HG02938 (cell line): Measurements from ENCODE around the gene THEMIS.
"Not testable (repeated sequence)": the region's sequence is repeated elsewhere in the genome, so short reads cannot be mapped to it uniquely, and the experiment has no call there.

Source experiments
- ATAC-seq: cut with Tn5 transposase; IDR thresholded peaks from one replicate; pipeline ENCODE4 v1.9.1; 2021; ENCODE audit warnings: mild to moderate bottlenecking, moderate library complexity; ENCODE audit not compliant: unreplicated experiment

The THEMIS gene

DNA sequence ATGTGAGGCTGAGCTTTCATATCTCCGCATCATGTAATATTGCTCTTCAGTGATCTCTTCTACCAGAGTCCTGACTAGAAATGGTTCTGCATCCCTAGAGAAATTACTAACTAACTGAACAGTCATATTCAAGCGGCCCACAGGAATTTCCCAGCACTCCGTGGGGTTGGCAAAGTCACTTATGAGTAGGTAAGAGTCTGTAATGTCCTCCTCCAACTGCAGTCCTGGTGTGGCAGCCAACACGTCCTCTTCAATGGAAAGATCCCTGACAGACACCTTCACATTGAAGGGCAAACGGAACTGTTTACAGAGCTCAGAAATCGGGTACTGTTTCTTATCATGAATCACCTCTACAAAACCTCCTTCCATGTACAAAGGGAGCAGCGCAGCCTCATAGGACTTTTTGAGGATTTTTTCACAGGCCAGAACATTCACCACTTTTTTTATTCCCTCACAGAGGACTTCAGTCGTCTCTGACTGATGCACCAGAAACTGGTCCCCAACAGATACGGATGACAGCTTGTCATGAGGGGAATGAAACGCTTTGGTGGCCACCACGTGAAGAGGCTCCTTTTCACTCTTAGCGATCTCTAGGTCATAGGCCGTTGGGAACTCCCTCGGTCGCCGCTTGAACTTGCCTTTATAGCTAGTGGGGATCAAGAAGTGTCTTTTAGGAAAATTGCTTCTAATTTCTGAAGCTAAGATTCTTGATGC is 87.7 kb downstream of the THEMIS start:
- ATAC-seq: no peak

DNA sequence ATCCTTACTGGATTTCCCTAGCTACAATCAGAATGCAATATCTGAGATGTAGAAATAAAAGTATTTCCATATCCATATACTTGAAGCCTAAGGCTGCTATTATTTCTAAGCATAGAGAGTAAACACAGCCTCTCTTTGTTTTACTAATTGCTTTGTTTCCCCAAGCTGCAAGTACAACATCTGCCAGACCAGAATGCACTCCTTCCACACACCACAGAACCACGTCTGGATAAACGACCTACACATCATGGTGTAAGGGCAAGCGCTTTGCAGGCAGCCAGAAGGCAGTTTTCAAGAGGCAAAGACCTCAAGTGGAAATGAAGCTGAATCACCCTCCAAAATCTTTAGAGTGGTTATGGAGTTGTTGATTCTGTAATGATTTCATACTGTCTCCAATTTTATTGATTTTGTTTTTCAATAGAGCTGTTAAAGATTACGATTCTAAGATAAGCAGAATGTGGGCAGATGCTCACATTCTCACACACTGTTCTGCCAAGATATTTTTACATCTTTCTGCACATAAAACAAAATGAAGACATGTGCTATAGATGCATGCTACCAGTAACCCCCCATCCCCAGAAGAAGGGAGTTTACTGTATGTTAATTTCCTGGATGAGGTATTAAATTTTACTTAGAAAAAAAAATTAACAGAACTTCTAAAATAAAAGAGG is 88.8 kb downstream of the THEMIS start:
- no peak for ATAC-seq

DNA sequence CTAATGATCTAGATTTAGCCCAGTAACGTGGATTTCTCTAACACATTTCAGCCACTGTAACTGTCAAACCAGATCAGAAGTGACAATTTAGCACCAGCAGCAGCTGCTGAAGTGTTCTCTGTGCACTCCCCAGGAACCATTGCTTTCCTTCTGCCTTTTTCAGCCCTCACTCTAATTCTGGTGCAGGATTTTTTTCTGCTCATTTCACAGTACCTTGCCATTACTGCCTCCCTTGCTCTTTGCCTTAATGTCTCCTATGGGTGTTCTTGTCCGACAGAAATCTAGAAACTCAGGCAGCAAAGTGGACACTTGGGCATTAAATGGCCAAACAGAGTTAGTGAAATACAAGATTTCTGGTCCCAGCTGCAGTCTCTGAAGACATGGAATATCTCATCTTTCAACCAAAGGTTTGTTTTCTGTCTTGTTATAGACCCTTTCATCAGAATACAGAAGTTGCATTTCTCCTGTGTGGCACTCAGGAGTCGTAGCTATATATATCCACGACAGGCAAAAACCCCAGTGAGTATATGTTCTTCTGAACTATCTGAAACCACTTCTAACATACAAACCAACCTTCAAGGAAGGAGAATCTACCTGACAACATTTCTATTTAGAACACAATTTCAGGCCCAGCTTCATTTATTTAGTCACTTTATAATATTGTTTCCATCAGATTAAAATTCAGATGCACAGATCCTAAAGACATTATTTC is 92.9 kb downstream of the THEMIS start:
- no peak for ATAC-seq

DNA sequence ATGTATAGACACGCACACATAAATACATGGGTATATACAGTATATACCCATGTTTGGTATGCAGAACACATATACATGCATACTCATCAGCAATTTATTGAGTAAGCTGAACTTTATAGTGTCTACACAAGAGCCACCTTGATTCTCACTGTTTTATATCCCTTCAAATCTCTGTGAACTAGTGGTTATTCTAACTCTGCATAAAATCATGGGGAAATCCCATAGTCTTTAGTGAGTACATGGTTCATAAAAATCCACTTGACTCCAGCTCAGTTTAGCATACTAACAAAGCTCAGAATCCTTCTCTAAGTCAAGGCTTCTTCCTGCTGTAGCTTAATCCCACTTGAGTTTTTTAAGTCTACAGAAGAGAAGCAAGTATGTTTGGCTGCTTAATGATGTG is 104.1 kb downstream of the THEMIS start:
- no peak for ATAC-seq

DNA sequence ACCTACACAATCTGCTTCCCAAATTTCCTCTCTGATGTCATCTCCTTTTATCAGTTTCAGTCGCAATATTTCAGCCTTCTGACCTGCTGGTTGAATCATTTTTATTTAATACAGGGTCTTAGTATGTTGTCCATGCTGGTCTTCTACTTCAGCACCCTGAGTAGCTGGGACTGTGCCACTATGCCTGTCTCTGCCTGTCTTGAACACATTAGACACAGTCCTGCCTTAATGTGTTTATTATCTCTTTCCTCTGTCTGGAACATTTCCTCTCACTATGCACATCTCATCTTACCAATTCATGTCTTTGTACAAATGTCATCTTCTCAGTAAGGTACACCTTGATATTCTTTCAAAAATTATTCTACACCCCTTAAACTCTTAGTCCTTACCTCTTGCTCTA is 106.5 kb downstream of the THEMIS start:
- no peak for ATAC-seq

DNA sequence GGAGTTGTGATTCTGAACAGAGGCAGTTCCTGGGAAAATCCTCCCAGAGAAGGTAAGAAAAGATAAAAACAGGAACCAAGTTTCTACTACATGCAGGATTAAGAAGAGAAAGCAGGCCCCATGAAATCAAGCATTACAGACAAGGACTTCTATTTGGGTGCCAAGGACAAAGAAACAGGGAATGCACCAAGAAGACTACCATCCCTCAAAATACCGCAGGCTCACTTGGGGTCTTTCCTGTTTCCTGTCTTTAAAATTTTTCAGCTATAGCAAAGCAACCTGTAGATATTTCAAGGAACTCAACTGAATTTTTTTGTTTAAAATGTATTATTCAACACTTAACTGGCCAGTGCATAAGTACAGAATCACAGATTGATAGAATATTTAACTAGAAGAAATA is 107.5 kb downstream of the THEMIS start:
- ATAC-seq: no peak

DNA sequence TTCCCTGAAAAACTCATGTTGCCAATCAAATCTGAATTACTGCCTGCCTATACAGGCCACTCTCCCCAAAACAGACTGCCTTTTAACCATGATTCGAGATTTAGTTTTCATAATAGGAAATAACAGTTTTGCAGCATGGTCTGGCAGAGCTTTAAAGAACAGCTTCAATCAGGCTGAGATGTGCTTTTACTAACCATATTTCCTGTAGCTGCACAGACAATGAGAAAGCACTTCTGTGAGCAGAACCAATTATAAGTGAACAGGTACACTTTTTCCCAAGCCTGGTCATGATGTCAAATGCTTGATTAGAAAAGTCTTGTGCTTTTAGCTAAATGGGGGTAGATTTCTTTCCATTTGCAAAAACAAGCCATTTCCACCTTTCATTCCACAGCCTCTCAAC is 108.2 kb downstream of the THEMIS start:
- no peak for ATAC-seq

DNA sequence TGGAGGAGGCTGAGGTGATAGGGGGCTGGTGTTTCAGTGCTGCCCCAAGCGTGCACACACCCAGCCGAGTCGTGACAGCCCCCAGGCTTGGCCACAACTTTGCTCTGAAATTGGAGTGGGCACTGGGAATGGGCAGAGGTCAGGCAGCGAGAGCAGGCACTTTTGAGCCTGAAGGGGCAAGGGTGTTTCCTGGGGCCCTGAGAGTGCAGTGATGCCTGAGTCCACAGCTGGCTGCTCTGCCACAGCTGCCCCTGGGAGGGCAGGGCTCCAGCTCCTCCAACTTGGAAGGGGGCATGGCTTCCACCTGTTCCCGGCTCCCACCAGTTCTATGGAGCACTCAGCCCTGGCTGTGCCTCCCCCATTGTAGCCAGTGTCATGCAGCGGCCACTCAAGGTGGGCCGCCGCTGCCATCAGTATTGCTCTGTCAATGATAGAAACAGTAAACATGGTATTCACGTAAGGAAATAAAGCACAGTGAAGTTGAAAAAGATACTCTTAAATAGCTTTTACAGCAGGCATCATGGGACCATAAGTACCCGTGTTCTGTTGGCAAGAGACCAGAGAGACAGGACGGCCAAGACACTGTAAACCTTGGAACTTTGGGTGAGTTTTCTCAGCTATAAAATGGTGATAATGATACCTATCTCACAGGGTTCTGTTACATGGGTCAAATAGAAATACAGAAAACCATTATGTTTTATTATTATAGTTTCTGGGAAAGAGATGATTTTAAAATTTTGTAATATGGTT is 108.9 kb downstream of the THEMIS start:
- ATAC-seq: no peak

DNA sequence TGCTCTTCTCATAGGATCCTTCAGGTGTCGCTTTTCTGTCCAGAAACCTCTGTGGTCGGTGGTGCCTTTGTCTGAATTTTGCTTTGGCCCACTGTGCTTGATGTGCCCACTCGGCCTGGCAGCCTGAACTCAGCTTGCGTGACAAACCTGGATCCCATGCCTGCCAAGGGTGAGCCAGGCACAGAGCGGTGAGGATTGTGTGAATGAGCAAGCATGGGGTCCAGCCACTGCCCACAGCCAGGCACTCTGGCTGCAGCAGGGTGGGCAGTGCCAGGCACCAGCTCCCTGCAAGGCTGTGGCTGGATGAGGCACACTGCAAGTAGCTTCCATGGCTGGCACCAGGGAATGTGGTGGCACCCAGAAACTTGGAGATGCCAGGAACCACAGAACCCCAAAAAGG is 110.3 kb downstream of the THEMIS start:
- ATAC-seq: no peak

DNA sequence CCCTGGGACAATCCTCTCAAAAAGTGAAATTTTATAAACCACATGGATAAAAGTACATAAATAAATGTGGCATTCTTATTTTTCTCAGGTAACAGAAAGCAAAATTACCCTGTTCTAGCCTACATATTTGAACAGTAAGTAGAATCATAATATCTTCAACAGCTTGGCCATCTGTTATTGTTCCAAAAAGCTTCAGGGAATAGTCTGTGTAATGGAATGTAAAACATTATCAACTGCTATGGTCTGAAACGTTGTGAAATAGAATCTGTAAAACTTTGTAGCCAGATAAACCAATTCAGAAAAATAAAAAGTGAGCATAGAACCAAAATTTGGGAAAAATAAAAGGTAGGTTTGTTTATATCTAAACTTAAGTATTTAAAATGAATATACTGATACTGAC is 114.7 kb downstream of the THEMIS start:
- ATAC-seq: no peak

DNA sequence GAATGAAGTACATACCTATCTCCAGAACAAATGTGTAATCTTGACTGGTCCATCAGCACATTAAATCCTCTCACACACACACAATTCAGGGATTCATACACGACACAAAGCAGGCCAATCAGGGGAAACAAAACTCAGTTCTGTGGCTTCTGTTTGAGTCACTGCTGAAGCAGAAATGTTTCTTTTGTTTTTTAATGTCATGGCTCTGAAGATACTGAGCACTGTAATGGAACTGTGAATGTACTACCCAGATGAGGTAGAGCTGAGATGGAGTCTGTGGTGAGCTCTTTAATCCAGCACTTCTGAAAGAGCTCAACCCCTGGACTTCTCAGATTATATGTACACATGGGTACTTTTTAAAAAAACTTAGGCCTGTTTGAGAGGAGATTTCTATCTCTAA is 116.4 kb downstream of the THEMIS start:
- ATAC-seq: no peak

DNA sequence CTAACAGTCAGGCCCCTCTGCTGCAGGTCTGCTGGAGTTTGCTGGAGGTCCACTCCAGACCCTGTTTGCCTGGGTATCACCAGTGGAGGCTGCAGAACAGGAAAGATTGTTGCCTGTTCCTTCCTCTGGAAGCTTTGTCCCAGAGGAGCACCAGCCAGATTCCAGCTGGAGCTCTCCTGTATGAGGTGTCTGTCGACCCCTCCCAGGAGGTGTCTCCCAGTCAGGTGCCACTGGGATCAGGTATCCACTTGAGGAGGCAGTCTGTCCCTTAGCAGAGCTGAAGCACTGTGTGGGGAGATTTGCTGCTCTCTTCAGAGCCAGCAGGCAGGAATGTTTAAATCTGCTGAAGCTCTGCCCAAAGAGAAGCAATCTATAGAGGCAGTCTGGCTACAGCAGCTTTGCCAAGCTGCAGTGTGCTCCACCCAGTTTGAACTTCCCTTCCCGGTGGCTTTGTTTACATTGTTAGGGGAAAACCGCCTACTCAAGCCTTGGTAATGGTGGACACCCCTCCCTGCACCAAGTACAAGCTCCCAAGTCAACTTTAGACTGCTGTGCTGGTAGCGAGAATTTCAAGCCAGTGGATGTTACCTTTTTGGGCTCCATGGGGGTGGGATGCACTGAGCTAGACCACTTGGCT is 119.1 kb downstream of the THEMIS start:
- ATAC-seq: not testable (repeated sequence)

DNA sequence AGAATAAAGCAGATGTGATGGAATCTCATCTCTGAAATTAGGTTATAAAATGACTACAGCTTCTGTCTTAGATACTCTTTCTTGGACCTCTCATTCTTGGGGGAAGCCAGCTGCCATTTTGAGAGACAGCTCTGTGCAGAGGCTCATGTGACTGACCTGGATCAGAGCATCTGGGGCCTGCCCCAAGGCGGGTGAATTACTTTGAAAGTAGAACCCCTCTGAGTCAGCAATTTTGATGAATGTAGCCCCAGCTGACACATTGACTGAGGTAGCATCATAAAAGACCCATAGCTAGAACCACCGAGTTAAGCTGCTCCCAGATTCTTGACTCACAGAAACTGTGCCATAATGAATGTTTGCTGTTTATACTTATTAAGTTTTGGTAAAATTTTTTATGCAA is 124.5 kb downstream of the THEMIS start:
- no peak for ATAC-seq

DNA sequence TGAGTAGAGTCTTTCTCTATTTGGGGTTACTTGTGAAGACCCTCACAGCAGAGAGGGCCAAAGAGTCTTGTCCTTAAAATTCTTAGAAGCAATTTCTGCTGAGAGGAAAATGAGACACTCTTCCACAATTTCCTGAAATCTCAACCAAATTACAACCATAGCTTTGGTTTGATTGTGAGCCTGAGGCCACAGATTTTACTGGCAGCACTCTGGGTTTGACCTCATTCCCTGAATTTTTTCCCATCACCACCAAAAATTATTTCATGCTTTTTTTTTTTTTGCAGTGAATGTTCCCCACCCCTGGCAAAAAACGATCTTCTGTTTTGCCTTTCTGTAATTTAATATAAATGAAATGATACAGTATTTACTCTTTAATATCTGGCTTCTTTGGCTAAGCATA is 125.5 kb downstream of the THEMIS start:
- no peak for ATAC-seq

DNA sequence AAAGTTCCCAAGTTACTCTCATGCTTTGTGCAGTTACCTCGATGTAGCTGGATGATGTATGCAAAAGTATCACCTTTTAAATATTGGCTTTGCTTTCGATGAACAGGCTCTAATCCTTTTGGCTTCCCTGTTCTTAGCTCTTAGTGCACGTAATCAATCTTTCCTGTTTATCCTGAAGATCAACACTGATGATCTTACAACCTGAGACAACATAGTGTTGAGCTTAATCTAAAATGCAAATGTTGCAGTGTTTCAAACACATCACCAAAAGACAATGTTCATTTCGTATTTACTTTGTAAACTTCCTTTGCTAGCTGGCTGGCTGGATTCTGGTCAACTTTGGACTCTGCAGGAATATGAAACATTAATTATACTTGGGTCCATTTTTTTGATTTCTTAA is 132.1 kb downstream of the THEMIS start:
- no peak for ATAC-seq

DNA sequence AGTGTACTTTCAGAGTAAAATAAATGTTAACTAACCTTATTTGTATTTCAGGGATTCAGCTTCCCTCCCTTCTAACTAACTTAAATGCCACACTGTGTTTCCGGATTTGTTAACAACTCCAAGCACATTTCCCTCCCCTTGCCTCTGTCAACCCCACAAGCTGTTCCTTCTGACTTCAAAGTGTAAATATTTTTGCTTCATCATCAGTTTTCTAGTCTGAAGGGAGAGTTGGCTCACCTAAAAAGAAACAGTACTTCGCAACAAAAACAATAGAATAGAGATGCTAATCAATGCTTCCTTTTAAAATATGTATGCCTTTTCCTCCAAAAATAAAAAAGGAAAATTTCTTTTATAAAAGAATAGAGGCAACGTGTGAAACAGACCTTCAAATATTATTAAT is 132.6 kb downstream of the THEMIS start:
- no peak for ATAC-seq

DNA sequence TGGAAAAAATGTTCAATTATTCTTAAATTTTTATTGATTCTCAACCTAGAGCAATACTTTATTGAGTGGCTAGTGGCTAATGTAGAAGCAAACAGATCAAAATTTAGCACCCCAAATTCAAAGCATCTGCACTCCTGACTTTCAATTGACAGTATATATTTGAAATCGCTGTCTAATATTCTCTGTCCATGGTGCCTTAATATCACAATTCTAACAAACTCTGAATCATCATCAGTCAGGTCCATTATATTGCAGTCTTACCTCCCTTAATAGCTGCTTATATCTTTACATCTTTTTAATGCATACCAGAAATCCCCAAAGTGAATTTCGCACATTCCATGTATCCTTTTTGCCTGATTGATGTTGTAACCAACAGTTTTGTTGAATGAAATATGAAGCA is 134.9 kb downstream of the THEMIS start:
- ATAC-seq: no peak

DNA sequence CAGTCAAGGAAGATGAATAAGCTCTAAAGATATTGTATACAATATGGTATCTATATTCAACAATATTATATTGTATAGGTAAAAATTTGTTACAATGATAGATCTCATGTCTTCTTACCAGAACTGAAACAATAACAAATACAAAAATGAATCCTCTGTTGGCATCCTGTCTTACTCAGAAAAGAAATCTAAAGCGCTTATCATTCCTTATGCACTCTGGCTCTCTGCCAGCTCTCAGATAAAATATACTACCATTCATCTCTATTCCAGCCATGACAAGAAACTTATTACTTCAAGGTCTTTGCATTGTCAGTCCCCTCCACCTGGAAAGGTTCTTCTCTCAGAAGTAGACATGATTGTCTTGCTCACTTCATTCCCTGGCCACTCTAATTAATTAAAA is 138.6 kb downstream of the THEMIS start:
- ATAC-seq: no peak

DNA sequence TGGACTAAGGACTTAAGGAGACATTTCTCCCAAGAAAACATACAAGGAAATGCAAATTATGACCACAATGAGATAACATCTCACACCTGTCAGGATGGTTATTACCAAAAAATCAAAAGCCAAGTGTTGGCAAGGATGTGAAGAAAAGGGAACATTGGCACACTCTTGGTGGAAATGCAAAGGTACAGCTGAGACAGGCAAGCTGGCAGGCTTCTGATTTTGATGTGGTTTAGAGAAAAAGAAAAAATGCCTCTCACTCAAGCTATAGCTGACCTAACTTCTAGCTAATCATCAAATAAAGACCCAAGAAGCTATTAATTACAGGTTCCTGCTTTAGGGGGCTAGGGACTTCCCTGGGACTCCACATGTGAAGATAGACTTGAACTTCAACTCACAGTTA is 139.8 kb downstream of the THEMIS start:
- no peak for ATAC-seq

DNA sequence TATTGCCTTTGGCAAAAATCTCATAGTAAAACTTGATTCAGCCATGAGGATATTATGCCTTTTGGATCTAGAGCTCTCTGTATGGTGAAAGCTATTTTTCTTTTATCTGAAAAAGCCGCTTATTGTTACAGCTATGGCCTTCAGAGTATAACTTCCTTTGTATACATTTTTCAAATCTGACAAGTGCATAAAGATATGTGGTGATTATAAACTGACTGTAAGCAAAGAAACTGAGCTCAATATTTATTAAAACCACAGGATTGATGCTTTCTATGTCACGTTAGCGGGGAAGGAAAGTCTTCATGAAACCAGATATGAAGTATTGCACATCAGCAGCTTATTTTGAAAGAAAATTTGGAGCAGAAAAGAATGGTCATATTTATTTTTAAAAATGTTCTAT is 151.8 kb downstream of the THEMIS start:
- ATAC-seq: no peak

DNA sequence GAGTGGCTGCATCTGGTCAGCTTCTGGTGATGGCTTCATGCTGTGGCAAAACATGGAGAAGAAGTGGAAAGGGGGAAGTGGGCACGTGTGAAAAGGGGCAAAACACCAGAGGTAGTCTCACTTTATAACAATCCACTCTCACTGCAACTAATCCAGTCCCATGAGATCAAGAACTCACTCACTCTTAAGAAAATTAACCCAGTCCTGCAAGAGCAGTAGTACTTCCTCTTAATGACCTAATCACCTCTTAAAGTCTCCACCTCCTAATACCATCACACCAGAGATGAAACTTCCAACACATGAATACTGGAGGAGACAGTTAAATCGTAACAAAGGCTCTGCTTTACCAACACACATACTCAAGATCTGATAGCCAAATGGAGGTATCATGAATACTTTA is 152.6 kb downstream of the THEMIS start:
- no peak for ATAC-seq
